SK-N-SH (cell line): ENCODE data around the gene WDR49.

ENCODE experiments used
- TF ChIP-seq, protein P1 (sequence below): fragments of 200-600 bp; sonication (generic); IDR thresholded peaks from 2 replicates; pipeline ENCODE4 v1.6.1; 2017; ENCODE audit warnings: antibody characterized with exemption, mild to moderate bottlenecking, moderate library complexity
- TF ChIP-seq, protein P2 (sequence below): fragments of 150-350 bp; IDR thresholded peaks from 2 replicates; pipeline ENCODE4 v1.6.1; 2017; ENCODE audit warnings: antibody characterized with exemption, low read length, low read depth, borderline replicate concordance
- TF ChIP-seq, protein P3 (sequence below): fragments of 150-350 bp; IDR thresholded peaks from 2 replicates; pipeline ENCODE4 v1.6.1; 2016; ENCODE audit warnings: mild to moderate bottlenecking, low read depth, low read length

DNA sequence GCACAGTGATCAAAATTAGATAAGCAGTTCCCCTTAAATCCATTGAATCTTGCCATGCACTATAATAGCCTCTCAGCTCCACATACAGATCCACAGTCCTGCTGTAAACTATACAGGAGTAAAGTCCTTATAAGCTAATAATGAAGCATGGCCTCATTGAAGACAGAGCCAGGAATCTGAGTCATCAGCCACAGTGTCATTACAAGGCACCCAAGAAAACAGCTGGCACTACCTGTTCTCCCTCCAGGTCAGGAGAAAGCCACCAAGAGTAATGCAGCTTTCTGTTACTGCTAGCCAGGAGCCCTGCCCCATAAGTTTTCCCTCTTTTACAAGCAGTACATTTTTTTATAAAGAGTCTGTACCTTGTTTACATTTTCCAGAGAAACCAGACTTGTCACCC is 27.3 kb downstream of the WDR49 start:
- TF ChIP-seq, protein P1, sequence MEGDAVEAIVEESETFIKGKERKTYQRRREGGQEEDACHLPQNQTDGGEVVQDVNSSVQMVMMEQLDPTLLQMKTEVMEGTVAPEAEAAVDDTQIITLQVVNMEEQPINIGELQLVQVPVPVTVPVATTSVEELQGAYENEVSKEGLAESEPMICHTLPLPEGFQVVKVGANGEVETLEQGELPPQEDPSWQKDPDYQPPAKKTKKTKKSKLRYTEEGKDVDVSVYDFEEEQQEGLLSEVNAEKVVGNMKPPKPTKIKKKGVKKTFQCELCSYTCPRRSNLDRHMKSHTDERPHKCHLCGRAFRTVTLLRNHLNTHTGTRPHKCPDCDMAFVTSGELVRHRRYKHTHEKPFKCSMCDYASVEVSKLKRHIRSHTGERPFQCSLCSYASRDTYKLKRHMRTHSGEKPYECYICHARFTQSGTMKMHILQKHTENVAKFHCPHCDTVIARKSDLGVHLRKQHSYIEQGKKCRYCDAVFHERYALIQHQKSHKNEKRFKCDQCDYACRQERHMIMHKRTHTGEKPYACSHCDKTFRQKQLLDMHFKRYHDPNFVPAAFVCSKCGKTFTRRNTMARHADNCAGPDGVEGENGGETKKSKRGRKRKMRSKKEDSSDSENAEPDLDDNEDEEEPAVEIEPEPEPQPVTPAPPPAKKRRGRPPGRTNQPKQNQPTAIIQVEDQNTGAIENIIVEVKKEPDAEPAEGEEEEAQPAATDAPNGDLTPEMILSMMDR, result no peak
- TF ChIP-seq, protein P2, sequence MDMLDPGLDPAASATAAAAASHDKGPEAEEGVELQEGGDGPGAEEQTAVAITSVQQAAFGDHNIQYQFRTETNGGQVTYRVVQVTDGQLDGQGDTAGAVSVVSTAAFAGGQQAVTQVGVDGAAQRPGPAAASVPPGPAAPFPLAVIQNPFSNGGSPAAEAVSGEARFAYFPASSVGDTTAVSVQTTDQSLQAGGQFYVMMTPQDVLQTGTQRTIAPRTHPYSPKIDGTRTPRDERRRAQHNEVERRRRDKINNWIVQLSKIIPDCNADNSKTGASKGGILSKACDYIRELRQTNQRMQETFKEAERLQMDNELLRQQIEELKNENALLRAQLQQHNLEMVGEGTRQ, result no peak
- TF ChIP-seq, protein P3, sequence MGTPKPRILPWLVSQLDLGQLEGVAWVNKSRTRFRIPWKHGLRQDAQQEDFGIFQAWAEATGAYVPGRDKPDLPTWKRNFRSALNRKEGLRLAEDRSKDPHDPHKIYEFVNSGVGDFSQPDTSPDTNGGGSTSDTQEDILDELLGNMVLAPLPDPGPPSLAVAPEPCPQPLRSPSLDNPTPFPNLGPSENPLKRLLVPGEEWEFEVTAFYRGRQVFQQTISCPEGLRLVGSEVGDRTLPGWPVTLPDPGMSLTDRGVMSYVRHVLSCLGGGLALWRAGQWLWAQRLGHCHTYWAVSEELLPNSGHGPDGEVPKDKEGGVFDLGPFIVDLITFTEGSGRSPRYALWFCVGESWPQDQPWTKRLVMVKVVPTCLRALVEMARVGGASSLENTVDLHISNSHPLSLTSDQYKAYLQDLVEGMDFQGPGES, result no peak
